ENCODE data around the gene ZNF12.

- no peak for TF ChIP-seq EZH2 (IDR thresholded peaks at IDR 0.05; ENCODE audit: low read length, missing control alignments)
- TF ChIP-seq, protein P1, sequence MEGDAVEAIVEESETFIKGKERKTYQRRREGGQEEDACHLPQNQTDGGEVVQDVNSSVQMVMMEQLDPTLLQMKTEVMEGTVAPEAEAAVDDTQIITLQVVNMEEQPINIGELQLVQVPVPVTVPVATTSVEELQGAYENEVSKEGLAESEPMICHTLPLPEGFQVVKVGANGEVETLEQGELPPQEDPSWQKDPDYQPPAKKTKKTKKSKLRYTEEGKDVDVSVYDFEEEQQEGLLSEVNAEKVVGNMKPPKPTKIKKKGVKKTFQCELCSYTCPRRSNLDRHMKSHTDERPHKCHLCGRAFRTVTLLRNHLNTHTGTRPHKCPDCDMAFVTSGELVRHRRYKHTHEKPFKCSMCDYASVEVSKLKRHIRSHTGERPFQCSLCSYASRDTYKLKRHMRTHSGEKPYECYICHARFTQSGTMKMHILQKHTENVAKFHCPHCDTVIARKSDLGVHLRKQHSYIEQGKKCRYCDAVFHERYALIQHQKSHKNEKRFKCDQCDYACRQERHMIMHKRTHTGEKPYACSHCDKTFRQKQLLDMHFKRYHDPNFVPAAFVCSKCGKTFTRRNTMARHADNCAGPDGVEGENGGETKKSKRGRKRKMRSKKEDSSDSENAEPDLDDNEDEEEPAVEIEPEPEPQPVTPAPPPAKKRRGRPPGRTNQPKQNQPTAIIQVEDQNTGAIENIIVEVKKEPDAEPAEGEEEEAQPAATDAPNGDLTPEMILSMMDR (conservative IDR thresholded peaks at IDR 0.05 in 1 of 2, IDR thresholded peaks at IDR 0.05 in 1 of 2; ENCODE audit: low read depth in 1 of 2, low read length in 2 of 2) = no peak
These were observed 50.3 kb downstream of the ZNF12 start for GRCh38 chr7:6656413-6656812.

Measured in fibroblast of lung (primary cell).